DND-41 (cell line): ENCODE results near the gene G6PC3.

Experiments
- CTCF ChIP-seq: IDR thresholded peaks from 2 replicates; pipeline ENCODE4 v1.5.1; 2012; ENCODE audit warnings: borderline replicate concordance, low read length, moderate library complexity, mild to moderate bottlenecking; ENCODE audit not compliant: poor library complexity, severe bottlenecking; ENCODE audit errors: extremely low read depth
- EZH2 ChIP-seq: IDR thresholded peaks from 3 replicates; pipeline ENCODE4 v1.6.1; 2012; ENCODE audit warnings: borderline replicate concordance, low read depth, mild to moderate bottlenecking, moderate library complexity, low read length, inconsistent platforms; ENCODE audit not compliant: severe bottlenecking

DNA sequence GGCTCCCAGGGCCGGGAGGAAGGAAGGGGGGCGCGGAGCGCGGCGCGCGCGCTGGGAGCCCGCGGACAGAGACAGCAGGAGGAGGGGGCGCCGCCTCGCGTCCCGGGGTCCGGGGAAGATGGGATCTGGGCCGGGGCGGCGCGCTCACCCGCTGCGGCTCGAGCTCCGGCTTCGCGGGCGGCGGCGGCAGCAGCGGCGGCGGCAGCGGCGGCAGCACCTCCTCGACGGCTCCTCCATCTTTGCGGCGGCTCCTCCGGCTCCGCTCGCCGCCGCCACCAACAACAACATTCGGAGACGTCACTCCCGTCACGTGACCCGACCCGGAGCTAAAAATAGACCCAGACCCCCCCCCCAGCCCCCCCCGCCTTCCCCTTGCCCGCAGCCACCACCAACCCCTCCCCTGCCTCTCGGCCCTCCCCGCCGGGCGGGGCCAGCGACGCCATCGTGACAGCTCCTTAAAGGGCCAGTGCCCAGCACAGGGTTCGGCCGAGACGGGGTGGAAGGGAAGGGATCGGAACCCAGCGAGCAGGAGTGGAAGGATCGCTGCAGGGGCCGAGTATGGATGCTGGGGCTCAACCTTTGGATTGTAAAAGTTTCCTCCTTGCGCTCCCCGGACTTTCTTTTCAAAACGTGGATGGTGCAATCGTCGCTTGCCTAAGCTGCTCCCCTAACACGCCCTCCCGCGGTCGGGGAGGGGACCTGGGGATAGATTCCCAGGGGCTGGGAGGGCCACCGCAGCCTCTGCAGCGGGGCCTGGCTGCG, 53.0 kb downstream of the G6PC3 start, which contains the start of gene HDAC5:
- TF ChIP-seq CTCF (peak; percentile 73), EZH2 (no peak)
